Activated CD4-positive, alpha-beta T cell treated with anti-CD3 and anti-CD28 coated beads, Interleukin-2, amount 50 U/mL, for 1 hour (primary cell): Measurements from ENCODE around the gene MTMR3.

Experiments
- DNase-seq: peaks from one replicate; pipeline ENCODE4 v3.0.0-alpha.2; 2020

MTMR3 gene

DNA sequence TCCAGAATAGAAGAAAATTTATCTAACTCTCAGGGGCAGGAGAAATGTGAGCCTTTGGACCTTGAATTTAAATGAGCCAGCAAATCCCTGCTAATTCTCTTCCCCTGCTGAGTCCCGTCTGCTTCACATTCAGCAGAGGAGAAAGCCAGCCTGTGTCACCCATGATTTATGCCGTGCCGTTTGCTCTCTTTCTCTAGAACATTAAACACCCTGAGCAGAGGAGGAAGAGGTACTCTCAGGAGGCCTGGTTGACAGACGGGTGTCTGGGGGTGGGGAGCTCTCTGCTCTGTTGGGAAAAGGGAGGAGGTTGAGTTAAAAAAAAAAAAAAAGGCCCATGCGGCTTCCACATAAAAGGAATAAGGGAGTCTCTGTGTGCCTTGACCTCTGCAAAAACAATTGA is 11.3 kb upstream of the MTMR3 start:
- DNase-seq, result no peak

DNA sequence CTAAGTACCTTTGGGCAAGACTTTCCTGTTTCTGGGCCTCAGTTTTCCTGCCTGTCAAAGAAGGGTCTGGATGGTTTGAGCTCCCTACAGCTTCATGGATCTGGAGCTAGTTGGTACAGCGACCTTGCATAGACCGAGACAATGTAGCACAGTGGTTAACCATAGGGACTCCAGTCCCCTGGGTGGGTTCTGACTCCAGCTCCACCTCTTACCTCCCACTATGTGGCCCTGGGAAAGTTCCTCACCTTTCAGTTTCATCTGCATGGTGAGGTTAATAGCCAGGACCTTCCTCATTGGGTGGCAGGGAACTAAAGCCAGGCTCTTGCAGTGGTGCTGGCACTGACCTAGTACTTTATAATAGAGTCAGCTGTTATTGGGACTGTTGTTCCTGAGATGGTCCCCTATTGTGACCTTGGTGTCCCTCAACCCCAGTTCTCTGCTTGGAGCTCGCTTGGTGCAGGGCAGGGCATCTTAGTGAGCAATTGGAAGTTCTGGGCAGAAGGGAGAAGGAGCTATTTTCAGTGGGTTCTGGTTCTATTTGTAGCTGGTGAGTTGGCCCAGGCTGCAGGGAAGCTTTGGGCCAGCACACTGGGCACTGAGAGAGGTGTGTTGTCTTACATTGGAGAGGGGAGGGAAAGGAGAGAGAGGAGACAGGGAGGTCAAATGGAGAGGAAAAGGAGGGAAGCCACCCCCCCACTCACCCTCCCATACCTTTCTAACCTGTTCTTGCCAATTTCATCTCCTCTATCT is 10.7 kb upstream of the MTMR3 start:
- DNase-seq, result no peak

DNA sequence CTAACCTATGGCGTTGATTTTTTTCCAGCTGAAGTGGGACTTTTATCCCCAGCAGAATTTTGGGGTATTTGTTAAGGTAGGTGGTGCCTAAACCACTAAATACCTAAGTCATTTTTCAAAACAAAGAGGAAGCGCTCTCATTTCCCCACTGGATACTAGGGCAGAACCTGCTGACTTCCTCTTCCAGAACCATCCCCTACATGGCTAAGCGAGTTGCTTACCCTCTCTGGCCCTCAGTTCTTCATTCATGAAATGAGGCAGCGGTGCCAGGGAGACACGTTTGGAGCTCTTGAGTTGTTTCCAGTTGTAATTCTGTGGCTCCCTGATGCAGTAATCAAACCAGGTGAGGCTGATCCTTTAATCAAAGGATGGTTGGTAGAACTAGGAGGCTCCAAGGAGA is 10.0 kb upstream of the MTMR3 start:
- no peak for DNase-seq

DNA sequence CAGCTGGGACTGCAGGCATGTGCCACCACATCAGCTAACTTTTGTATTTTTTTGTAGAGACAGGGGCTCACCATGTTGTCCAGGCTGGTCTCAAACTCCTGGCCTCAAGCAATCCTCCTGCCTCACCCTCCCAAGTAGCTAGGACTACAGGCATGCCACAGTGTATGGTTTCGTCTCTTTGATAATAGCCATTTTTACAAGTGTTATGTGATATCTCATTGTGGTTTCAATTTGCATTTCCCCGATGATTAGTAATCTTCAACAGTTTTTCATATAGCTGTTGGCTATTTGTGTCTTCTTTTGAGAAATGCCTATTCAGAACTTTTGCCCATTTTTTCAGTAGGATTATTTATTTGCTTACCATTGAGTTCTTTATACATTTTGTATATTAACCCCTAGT is 9.0 kb upstream of the MTMR3 start:
- no peak for DNase-seq

DNA sequence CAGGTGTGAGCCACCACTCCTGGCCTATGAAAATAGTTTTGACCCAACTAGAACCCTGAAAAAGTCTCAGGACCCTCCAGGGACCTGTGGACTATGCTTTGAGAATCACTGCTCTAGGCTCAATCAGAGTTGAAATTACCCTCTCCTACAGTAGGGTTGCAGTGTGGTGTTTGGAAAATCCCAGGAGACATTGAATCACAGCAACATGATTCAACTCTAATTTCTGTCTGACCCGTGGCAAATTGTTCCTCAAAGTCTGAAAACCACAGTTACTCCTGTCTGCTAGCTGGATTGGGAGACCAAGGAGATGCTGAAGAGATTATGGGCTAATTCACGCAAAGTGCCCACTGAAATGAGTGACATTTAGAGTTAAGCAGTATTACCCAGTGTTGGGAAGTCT is 5.4 kb upstream of the MTMR3 start:
- DNase-seq, result no peak

DNA sequence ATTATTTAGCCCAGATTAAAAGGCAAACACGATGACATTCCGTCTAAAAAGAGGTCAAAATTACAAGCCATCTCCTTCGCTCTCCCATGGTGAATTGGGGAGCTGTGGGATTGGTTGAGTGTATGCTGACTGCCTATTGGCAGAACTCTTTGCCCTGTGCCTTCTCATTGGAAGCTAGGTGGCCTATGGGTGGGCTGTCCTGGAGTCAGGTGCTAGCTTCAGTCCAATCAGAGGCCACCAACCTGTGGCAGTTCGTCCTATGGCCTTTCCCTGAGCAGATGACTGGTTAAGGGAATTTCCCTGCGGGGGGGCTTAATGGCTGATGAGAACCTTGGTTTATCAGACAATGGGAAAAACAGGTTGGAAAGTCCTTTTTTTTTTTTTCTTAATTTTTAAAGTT is 3.2 kb upstream of the MTMR3 start:
- DNase-seq, result no peak

DNA sequence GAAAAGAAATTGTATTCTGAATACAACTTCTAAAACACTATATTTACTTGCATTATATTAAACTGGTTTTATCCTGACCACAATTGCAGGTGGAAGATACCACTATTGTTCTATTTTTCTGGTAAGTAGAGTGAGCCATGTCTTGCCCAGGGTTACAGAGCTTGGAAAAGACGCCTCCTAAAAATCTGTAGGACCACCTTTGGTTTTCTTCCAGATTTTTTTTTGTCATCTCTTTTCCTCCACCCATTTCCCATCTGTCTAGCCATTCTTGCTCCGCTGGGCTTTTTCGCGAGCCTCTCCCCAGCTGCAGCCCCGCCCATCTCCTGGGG is 294 bp upstream of the MTMR3 start:
- DNase-seq, result no peak

DNA sequence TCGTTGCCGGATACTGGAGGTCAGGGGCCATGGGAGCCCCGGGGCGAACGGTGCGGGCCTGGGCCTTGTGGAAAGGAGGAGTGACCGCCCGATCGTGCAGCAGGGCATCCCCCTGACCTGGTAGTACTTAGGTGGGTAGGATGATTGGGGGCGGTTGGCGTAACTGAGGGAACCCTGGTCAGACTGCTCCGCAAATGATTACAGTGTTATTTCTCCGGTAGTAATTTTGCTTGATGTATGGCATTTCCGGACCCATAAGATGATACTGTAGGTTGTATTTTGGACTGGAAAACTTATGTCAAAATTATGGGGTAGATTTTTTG is 762 bp downstream of the MTMR3 start:
- no peak for DNase-seq

DNA sequence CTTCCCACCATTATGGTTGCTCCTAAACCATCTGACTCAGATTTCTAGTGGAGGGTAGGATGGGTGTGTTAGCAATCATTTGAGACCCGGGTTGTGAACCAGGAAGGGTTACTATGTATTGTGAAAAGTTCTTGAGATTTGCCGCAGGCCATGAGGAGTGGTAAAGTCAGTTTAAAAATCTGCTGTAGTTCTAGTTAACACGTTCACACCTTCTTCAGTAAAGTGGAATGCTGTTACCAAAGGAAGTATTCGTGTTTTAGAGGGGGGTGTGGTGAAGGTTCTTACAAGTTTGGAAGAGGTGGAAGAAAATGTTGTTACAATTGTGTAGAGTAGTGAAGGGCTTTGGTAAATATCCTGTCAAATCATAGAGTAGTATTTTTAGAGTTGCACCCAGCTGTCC is 2.6 kb downstream of the MTMR3 start:
- DNase-seq, result no peak

DNA sequence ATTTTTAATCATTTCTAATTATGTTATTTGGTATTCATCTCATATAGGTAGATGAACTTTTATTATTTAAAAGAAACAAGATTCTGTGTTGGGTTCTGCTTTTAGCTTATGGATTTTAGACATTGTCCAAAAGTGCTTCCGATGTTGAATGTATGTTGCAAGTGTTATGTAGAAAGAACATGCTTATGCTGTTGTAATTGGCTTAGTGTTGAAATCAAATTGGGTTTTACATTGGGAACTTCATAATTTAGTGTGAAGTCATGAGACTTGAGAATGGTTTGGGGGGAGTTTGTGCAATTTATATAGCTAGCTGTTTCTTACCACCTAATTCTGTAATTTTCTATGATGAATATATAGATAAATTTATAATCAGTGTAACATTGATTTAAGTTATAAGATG is 3.6 kb downstream of the MTMR3 start:
- no peak for DNase-seq

DNA sequence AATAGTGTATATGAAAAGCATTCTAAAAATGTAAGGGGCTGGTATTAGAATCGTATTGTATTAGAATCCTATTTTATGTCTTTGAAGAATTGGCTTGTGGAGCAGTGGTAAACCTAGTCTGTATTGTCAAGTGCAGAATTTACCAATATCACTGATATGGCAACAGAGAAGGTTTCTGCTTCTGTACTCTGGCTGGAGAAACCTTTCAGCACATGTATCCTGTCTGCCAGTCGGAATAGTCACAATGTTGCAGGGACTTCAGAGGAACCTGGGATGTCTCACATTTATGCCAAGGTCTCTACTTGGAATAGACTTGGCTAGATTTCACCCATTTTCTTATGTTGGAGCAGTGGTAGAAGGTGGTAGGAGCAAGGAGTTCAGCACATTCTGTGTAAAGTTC is 4.4 kb downstream of the MTMR3 start:
- no peak for DNase-seq

DNA sequence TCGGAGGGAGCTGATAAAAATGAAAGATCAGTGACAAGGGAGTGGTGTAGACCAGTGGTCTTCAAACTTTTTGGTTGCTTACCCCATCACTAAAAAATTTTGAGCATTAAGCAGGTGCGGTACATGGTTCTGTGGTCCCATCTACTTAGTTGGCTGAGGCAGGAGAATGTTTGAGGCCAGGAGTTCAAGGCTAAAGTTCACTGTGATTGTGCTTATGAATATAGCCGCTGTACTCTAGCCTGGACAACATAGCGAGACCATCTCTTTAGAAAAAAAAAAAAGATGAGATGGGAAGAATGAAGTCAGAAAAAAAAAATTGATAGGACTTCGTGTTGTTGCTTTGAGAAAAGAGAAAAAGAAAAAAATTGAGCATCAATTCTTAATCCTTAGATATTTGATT is 7.8 kb downstream of the MTMR3 start:
- DNase-seq, result no peak

DNA sequence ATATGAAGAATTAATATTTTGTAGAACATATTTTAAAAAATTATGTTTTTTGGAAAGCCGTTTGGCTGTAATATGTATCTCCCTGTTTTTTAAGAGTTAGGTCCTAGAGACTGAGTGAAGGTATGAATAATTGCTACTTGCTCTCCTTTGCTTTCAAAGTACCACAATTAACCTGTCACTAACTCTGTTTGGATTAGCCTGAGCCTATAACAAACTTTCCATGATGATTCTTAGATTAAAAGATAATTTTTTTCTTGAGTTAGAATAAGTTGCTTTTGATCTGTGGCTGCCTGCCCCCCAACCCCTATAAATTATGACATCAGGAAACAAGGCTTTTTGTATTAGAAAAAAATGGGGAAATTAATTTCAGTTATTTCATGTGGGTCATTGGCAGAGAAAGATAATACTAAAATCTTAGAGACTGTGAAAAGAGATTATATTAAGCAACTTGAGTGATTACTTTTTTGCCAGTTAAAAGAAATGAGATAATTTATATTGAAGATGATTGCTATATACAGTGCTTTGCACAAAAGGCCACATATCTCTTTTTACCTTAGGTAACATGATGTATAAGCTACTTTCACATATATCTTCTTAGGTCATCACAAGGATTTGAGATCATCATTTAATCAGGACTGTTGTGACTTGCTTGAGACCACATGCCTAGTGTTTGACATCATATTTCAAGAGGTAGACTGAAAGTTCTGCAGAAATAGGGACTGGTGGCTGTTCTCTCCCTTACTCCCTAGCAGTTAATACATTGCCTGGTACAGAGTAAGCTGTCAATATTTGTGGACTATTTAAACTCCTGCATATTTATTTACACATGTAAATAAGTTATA is 9.6 kb downstream of the MTMR3 start:
- DNase-seq, result no peak

DNA sequence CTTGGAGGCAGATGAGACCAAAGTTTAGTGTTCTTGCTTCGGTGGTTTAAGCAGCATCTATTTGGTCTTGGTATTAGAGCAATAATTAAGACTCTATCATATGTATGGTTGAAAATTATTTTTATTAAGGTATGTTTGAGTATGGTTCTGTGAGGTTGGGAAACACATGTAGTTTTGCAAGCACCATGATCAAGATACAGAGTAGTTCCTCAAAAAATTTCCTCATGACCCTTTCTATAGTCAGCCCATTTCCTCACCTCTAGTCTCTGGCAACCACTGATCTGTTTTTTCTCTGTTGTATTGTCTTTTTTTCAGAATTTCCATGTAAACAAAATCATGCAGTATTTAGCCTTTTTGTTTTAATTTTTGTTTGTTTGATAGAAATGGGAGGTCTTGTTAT is 18.4 kb downstream of the MTMR3 start:
- no peak for DNase-seq

DNA sequence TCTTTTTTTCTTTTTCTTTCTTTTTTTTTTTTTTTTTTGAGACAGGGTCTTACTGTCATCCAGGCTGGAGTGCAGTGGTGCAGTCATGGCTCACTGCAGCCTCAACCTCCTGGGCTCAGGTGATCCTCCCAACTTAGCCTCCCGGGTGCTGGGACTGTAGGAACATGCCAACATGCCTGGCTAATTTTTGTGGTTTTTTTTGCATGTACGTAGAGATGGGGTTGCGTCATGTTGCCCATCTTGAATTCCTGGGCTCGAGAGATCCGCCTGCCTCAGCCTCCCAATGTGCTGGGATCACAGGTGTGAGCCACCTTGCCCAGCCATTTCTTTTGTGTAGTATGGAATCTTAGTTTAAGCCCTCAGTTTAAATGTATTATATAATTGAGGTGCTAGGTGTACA is 20.4 kb downstream of the MTMR3 start:
- no peak for DNase-seq

DNA sequence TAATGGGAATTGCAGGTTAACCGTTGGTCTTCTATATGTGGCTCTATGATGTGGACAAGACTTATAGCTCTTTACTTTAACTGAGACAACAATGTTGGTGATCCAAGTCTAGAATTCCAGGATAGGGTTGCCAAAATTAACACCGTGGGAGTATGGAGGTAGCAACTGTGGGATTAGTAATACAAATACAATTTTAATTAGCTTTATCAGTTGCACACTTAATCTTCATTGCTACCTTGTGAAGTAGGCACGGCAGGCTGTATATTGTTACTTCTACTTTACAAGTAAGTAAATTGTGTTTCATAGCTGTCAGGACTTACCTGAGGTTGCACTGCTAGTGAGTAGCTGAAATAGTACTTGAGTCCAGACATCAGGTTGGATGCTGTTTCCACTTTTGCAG is 21.0 kb downstream of the MTMR3 start:
- DNase-seq, result no peak

DNA sequence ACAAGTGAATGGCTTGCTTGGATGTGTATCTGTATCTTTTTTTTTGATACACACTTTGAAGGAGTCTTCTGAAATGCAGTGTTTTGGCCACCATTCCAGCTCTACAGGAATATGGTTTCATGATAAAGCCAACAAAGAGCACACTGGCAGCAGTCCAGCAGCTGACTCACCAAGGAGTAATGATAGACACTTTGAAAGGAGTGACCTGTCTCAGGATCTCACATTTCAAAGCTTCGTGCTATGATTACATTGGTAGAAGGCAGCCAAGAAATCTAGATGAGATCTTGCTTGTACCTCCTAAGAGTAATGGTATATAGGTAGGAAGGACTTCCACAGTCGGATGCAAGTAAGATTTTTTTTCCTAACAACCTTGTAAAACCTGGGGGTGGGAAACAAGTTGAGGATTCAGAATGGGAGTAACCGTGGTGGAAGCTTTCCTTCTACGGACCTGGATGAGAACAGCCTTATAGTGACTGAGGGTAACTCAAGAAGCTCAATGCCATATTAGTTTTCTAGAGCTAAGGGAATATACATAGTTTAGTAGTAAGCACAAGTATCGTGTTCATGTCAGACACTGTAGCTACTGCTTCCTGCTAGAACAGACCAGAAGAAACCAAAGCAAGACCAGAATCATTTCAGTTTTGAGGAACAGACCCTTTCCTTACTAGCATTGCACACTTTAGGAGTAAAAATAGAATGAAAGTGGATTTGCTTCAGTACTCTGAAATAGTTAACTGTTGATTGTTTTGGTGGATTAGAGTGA is 25.0 kb downstream of the MTMR3 start:
- no peak for DNase-seq

DNA sequence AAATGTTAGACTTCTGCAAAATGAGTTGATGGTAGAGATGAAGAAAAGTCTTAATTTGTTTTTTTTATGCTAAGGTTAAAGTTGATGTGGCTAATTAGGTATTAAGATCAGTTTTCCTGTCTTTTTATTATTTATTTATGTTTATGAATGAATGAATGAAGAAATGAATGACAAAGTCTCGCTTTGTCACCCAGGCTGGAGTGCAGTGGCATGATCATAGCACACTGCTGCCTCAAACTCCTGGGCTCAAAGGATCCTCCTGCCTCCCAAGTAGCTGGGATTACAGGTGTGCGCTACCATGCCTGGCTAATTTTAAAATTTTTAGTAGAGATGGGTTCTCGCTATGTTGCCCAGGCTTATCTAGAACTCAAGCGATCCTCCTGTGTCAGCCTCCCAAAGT is 29.2 kb downstream of the MTMR3 start:
- no peak for DNase-seq

DNA sequence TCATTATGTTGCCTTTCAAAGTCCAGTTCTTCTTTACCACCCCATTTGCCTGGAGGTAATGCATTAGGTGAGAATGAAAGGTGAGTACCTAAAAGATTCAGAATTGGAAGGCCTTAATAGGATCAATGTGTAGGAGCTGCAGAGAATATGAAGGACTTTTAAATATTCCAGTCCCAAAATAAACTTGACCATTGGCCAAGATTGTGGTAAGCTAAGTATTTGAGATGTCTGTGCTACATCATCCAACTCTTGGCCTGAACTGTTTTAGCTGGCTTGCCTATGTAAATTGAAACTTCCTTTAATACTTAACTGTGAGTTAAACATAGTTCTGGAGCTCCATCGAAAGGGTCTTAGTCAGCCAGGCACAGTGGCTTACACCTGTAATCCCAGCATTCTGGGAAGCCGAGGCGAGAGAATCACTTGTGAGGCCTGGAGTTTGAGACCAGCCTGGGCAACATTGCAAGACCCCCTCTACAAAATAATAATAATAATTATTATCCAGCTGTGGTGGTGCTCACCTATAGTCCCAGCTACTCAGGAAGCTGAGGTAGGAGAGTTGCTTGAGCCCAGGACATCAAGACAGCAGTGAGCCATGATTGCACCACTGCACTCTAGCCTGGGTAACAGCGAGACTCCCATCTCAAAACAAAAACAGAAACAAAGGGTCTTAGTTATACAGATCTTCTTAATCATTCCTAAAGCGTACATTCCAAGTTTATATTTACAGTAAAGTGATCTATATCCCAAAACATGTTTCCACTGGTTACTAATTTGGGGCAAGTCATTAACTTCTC is 29.8 kb downstream of the MTMR3 start:
- DNase-seq, result no peak

DNA sequence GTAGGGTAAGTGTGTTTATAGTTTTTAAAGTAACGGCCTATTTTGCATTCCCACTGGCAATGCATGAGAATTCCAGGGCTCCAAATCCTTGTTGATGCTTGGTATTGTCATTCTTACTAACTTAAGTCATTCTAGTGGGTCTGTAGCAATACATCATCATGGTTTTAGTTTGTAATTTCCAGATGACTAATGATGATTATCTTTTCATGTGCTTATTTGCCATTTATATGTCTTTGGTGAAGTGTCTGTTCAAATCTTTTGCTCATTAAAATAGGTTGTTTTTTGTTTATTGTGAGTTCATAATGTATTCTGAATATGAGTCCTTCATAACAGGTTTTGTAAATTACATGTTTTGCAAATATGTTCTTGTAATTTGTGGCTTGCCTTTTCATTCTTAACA is 31.2 kb downstream of the MTMR3 start:
- no peak for DNase-seq

DNA sequence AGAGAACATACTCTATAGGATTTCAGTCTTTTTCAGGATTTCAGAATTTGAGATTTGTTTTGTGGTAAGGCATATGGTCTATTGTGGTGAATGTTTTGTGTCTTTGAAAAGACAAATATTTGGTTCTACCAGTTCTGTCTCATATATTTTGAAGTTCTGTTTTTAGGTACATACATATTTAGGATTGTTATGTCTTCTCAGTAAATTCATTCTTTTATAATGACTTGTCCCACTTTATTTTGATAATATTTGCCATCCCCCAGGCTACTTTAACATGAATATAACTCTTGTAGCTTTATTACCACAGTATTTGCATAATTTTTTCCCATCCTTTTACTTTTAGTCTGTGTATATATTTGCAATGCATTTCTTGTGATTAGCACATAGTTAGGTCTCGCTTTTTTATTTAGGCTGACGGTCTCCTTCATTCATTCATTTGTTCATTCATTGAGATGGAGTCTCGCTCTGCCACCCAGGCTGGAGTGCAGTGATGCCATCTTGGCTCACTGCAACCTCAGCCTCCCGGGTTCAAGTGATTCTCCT is 32.1 kb downstream of the MTMR3 start:
- DNase-seq, result no peak

DNA sequence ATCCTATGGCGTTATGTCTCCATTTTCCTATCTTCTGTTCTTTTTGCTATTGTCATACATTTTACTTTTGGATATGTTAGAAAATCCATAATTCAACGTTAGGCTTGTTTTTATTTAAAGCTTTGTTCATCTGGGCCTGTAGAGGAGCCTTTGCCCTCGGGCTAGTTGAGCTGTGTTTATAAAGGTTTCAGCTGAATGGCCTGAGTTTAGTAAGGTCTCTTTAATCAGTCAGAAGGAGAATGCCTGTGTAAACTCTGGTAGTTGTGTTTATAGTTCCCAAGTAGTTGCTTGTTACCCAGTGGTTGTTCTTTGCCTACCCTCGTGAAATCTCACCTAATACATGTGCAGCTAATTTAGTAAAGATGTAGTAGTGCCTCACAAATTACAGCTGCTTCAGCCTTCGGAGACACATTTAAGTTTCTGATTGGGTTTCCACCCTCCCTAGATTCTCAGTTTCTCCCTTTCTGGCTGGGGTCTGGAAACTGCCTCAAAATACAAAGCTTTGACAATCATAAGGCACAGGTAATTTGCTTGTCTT is 33.1 kb downstream of the MTMR3 start:
- DNase-seq, result no peak
